Tibial nerve (tissue), 4 donors: Measurements from ENCODE around the gene PFKFB2. TPM values are rescaled to one million over a fixed set of nuclear protein-coding genes. Genes with fewer than 3 reads are reported as not detected.

Experiments
- DNase-seq, 2 donors: peaks; one replicate each; pipeline ENCODE4 v3.0.0-alpha.2; 2019; ENCODE audit warnings: low spot score in 2 of 2
- H3K27ac ChIP-seq, 4 donors: fragments of 200-600 bp; sonication (generic) in 3 of 4; one replicate each; pipeline ENCODE4 v1.5.1; 2017 to 2019; ENCODE audit warnings: mild to moderate bottlenecking in 1 of 4
- H3K27me3 ChIP-seq, 2 donors: fragments of 200-600 bp; sonication (generic) in 1 of 2; one replicate each; pipeline versions ENCODE4 v1.5.1 to v1.6.0; 2017 to 2019
- H3K36me3 ChIP-seq, 3 donors: fragments of 200-600 bp; sonication (generic); one replicate each; pipeline ENCODE4 v1.5.1; 2018 to 2019
- H3K4me1 ChIP-seq, 4 donors: fragments of 200-600 bp; sonication (generic) in 3 of 4; one replicate each; pipeline ENCODE4 v1.5.1; 2017 to 2019
- H3K4me3 ChIP-seq, 4 donors: fragments of 200-600 bp; sonication (generic) in 3 of 4; one replicate each; pipeline ENCODE4 v1.5.1; 2017 to 2019; ENCODE audit warnings: mild to moderate bottlenecking in 1 of 4, moderate library complexity in 1 of 4
- H3K9me3 ChIP-seq, 4 donors: fragments of 200-600 bp; sonication (generic) in 3 of 4; one replicate each; pipeline ENCODE4 v1.5.1; 2017 to 2019
- EP300 ChIP-seq, 2 donors: sonication (generic); formaldehyde crosslinking; IDR thresholded peaks; one replicate each; pipeline ENCODE4 v1.6.1; 2017; ENCODE audit warnings: antibody characterized with exemption in 2 of 2, mild to moderate bottlenecking in 1 of 2
- POLR2A ChIP-seq, 2 donors: fragments of 450-650 bp; IDR thresholded peaks; one replicate each; pipeline ENCODE4 v1.6.1; 2017; ENCODE audit warnings: antibody characterized with exemption in 2 of 2, mild to moderate bottlenecking in 2 of 2, moderate library complexity in 2 of 2
- WGBS, 2 donors: methylation state at CpG; one replicate each; pipeline ENCODE4 v1.1.5; 2018; 5-methylcytosine and 5-hydroxymethylcytosine counted together
- total RNA-seq, 4 donors: library from RNA; depleted of rRNA; stranded (reverse); fragments of >200 nt; gene quantifications; one replicate each; pipeline ENCODE4 v1.1.0, GENCODE V29; 2016
- TF ChIP-seq, protein P1 (sequence below), 5 experiments: fragments of 200-600 bp in 3 of 5; fragments of 450-650 bp in 2 of 5; sonication (generic) in 3 of 5; IDR thresholded peaks; one replicate each; pipeline ENCODE4 v1.5.1; 2016 to 2019; ENCODE audit warnings: antibody characterized with exemption in 5 of 5, mild to moderate bottlenecking in 3 of 5, moderate library complexity in 2 of 5

PFKFB2 gene
- total RNA-seq, 4 donors from 2014 or later, result 6.5 to 9.8 (median 8.6) TPM

DNA sequence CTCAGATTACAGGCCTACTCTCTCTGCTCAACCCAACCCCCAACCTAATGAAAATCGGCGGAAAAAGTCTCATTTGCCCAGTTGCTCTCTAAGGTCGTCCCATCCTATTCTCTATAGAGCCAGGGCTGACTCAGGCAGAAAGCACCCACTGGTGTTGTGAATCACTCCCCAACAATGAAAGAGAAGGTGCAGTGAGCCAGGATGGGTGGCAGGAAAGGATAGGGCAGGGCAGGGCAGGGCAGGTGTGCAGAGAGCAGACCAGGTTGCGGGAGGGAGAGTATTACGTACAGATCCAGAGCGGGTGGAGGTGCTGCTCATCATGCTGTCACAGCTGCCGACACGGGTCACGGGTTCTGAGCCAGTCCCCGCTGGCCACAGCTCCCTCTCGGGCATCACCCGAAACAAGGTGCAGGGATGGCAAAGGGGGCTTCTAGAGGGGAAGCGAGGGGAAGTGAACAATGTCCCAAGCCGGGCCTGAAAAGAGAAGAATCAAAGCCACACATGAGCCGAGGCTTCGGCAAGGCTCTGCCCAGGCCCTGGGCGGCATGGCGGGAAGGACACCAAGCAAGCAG lies 25.8 kb upstream of the PFKFB2 start:
- TF ChIP-seq, protein P1, sequence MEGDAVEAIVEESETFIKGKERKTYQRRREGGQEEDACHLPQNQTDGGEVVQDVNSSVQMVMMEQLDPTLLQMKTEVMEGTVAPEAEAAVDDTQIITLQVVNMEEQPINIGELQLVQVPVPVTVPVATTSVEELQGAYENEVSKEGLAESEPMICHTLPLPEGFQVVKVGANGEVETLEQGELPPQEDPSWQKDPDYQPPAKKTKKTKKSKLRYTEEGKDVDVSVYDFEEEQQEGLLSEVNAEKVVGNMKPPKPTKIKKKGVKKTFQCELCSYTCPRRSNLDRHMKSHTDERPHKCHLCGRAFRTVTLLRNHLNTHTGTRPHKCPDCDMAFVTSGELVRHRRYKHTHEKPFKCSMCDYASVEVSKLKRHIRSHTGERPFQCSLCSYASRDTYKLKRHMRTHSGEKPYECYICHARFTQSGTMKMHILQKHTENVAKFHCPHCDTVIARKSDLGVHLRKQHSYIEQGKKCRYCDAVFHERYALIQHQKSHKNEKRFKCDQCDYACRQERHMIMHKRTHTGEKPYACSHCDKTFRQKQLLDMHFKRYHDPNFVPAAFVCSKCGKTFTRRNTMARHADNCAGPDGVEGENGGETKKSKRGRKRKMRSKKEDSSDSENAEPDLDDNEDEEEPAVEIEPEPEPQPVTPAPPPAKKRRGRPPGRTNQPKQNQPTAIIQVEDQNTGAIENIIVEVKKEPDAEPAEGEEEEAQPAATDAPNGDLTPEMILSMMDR (IDR thresholded peaks at IDR 0.05), result no peak
- TF ChIP-seq EP300 (IDR thresholded peaks at IDR 0.05) (no peak), POLR2A (IDR thresholded peaks at IDR 0.05) (no peak)
- Histone ChIP-seq H3K9me3 (no peaks in the 10 kb centered on the region), H3K36me3 (no peaks in the 10 kb centered on the region), H3K4me1 (peaks cover 0 to 45% (median 23%) of the 10 kb centered on the region in 4 donors), H3K27me3 (peaks cover 0 to 2% of the 10 kb centered on the region in 2 donors), H3K27ac (peak overlapping the region in 1 of 4 donors; percentile 31), H3K4me3 (no peak overlapping the region)
- DNase-seq, result no peak
- 94 to 95% methylated on average over 18 of the region's 18 CpGs for WGBS, 2 donors

DNA sequence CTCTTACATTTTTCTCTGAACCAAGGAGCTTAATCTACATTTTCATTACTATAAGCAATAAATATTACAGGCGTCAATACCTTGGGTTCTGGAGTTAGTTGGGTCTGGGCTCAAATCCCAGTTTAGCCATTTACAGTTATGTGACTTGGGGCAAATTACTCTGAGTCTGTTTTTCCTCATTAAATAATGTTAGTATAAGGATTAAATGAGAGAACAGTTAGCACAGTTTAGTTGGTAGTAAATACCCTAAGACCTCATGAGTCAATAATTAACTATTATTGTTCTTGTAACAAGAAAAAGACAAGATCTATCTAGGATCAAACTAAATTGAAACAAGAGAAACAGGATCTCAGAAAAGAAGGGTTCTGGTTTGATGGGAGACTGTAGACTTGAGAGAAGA lies 25.2 kb upstream of the PFKFB2 start:
- WGBS, 2 donors, result 79 to 83% methylated on average over 1 of the region's 1 CpG
- peaks cover 0 to 40% (median 23%) of the 10 kb centered on the region in 4 donors for H3K4me1 ChIP-seq
- no peaks in the 10 kb centered on the region for H3K36me3 ChIP-seq
- peaks cover 0 to 3% of the 10 kb centered on the region in 2 donors for H3K27me3 ChIP-seq
- H3K9me3 ChIP-seq, result no peaks in the 10 kb centered on the region
- H3K27ac ChIP-seq, result peak overlapping the region in 1 of 4 donors; percentile 31
- no peak for TF ChIP-seq EP300 (IDR thresholded peaks at IDR 0.05)
- no peak overlapping the region for H3K4me3 ChIP-seq
- no peak for DNase-seq

DNA sequence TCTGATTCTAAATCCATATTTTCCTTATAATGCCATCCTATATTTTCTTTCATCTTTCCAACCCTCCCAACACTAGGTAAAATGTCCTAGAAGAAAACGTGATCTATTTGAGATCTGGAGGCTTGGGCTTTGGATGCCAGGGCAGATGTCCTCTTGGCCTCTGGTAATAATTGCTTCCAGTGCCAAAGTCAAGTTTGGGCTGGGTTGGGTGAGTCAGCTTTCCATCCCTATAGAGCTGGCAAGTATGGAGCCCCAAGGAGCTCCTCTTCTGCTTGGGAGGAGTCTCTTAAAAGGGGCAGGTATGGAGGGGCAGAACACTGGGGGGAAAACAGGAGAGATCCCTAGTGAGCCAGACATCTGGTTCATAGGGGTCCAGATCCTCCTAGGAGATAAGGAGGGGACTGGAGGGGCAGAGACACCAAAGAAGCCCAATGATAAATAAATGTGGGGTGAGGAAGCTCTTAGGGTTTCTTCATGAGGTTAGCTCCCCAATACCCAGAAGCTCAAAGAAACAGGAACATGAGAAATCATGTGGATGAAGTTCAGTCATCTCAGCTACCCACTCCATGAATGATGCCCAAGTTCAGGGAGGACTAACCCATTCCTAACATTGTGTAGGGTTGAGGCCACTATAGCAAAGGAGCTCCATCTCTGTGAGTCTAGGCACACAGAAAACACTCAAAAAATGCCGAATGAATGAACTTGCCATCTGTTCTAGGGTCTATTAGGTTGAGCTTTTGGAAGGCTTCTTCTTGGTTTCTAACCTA lies 24.0 kb upstream of the PFKFB2 start:
- H3K9me3 ChIP-seq, result no peaks in the 10 kb centered on the region
- no peak for DNase-seq
- H3K27me3 ChIP-seq, result peaks cover 0 to 5% of the 10 kb centered on the region in 2 donors
- peaks cover 0 to 29% (median 22%) of the 10 kb centered on the region in 4 donors for H3K4me1 ChIP-seq
- H3K4me3 ChIP-seq, result no peak overlapping the region
- WGBS, 2 donors, result 83 to 90% methylated on average over 2 of the region's 2 CpGs
- no peaks in the 10 kb centered on the region for H3K36me3 ChIP-seq
- TF ChIP-seq EP300 (IDR thresholded peaks at IDR 0.05) (no peak), POLR2A (IDR thresholded peaks at IDR 0.05) (no peak)
- TF ChIP-seq, protein P1 (IDR thresholded peaks at IDR 0.05), result no peak
- no peak overlapping the region for H3K27ac ChIP-seq

DNA sequence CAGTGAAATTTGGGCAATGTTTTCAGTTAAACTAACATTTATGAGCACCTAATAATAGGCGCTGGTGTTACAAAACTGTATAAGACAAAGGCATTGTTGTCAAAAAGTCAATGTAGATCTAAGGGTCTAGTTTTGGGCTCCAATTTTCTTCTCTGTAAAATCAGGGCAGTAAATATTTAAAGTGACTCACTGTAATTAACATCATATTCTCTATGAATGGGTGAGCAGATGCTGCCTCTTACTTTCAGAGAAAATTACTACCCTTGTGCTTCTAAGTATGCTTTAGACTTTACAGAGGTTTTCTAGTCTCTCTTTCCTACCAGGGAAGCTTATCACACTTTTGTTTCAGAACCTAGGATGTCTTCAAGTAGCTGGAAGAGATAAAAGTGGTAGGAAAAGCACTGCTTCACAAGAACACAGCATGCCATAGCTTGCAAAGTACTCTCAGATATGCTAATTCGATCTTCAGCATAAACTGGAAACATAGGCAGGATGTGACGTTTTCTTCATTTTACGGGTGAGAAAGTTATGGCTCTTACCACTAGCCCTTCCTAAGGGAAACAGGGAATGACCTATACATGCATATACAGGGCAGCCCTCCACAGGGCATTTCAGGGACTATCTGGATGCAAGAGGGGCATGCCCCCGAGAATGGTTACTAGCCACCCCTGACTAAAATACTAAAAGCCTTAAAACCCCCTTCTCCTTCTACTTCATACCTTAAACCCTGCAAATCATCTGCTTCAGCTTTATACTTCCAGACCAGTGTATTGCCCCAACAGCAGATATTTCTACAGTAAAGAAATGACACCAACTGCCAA lies 23.2 kb upstream of the PFKFB2 start:
- no peaks in the 10 kb centered on the region for H3K36me3 ChIP-seq
- H3K27ac ChIP-seq, result no peak overlapping the region
- no peak for DNase-seq
- no peak for TF ChIP-seq POLR2A (IDR thresholded peaks at IDR 0.05)
- TF ChIP-seq EP300 (IDR thresholded peaks at IDR 0.05), result no peak
- TF ChIP-seq, protein P1 (IDR thresholded peaks at IDR 0.05), result no peak
- H3K4me1 ChIP-seq, result peaks cover 0 to 20% (median 15%) of the 10 kb centered on the region in 4 donors
- H3K9me3 ChIP-seq, result no peaks in the 10 kb centered on the region
- peaks cover 0 to 5% of the 10 kb centered on the region in 2 donors for H3K27me3 ChIP-seq
- 66 to 75% methylated on average over 5 of the region's 5 CpGs for WGBS, 2 donors
- H3K4me3 ChIP-seq, result no peak overlapping the region

DNA sequence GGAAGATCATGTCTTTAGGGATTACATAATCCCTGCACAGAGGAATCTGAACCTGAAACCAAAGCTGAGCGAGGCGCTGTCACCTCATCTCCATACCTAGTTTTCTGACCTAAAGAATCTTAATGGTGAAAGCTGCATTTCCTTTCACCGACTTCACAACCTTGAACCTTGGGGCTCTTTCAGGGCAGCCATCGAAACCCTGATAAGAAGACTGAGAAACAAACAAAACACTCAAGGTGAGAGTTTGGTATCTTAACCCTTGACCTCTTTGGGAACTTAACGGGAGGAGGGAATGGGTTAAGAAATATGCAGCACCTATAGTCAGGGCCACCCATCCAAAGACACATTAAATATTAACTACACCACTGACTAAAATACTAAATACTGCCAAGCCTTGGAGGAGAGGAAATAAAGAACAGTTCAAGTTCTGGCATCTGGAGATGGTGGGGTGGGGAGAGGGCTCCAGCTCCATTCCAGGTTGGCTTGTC lies 22.5 kb upstream of the PFKFB2 start:
- TF ChIP-seq, protein P1 (IDR thresholded peaks at IDR 0.05), result no peak
- TF ChIP-seq EP300 (IDR thresholded peaks at IDR 0.05), result no peak
- TF ChIP-seq POLR2A (IDR thresholded peaks at IDR 0.05), result no peak
- no peaks in the 10 kb centered on the region for H3K9me3 ChIP-seq
- peaks cover 0 to 5% of the 10 kb centered on the region in 2 donors for H3K27me3 ChIP-seq
- WGBS, 2 donors, result 88 to 94% methylated on average over 5 of the region's 5 CpGs
- H3K4me3 ChIP-seq, result no peak overlapping the region
- H3K36me3 ChIP-seq, result no peaks in the 10 kb centered on the region
- DNase-seq, result no peak
- peaks cover 0 to 14% (median 9%) of the 10 kb centered on the region in 4 donors for H3K4me1 ChIP-seq
- no peak overlapping the region for H3K27ac ChIP-seq
